ENCODE measurements around the gene CLEC2B. TPM values are rescaled to one million over a fixed set of nuclear protein-coding genes. Genes with fewer than 3 reads are reported as not detected.

The CLEC2B gene
- total RNA-seq, 1 donor: 248 TPM

- H3K27me3 ChIP-seq (ENCODE audit: insufficient read depth, low read length): no peaks in the 10 kb centered on the region
- peaks cover 14% of the 10 kb centered on the region for H3K4me1 ChIP-seq (ENCODE audit: insufficient read depth, low read length)
- no peaks in the 10 kb centered on the region for H3K9me3 ChIP-seq (ENCODE audit: low read depth, low read length)
- H3K4me3 ChIP-seq (ENCODE audit: low read length): no peak overlapping the region
These were observed 62.4 kb downstream of the CLEC2B start for GRCh38 chr12:9806714-9807113.

- no peak overlapping the region for H3K4me3 ChIP-seq (ENCODE audit: low read length)
- no peaks in the 10 kb centered on the region for H3K9me3 ChIP-seq (ENCODE audit: low read depth, low read length)
- peaks cover 6% of the 10 kb centered on the region for H3K4me1 ChIP-seq (ENCODE audit: insufficient read depth, low read length)
- no peaks in the 10 kb centered on the region for H3K27me3 ChIP-seq (ENCODE audit: insufficient read depth, low read length)
These were observed 63.3 kb downstream of the CLEC2B start for GRCh38 chr12:9805883-9806282.

Other genes starting within 250 kb of the CLEC2B start
- gene CLEC2D, start 199.6 kb downstream of the CLEC2B start, total RNA-seq: 167 TPM
- 4.4 TPM for gene CLECL1, start 136.3 kb downstream of the CLEC2B start, total RNA-seq
- gene CD69, start 108.5 kb downstream of the CLEC2B start, total RNA-seq: 2,627 TPM
- 27.0 TPM for gene KLRF1, start 41.9 kb downstream of the CLEC2B start, total RNA-seq
- gene KLRF2, start 12.1 kb upstream of the CLEC2B start, total RNA-seq: not detected
- gene CLEC2A, start 63.0 kb upstream of the CLEC2B start, total RNA-seq: not detected
- 33.7 TPM for gene CLEC12A, start 102.1 kb upstream of the CLEC2B start, total RNA-seq
- 14.2 TPM for gene CLEC1B, start 129.8 kb upstream of the CLEC2B start, total RNA-seq
- 1.9 TPM for gene CLEC12B, start 141.3 kb upstream of the CLEC2B start, total RNA-seq
- 0.42 TPM for gene CLEC9A, start 161.3 kb upstream of the CLEC2B start, total RNA-seq
- 0.10 TPM for gene CLEC1A, start 229.6 kb upstream of the CLEC2B start, total RNA-seq